NOMO-1 (cell line): ENCODE measurements around the gene PBRM1.

Experiments used
- DNase-seq, 2 experiments: peaks; one replicate each; lab custom pipeline; 2025; ENCODE audit not compliant: unreplicated experiment in 2 of 2; lab: John Stamatoyannopoulos, UW

Gene PBRM1

GRCh38 chr3:52593103-52593502 lies 92.6 kb downstream of the PBRM1 start:
- DNase-seq, result no peak

GRCh38 chr3:52574056-52574965 lies 111.4 kb downstream of the PBRM1 start:
- no peak for DNase-seq

GRCh38 chr3:52572221-52572620 lies 113.5 kb downstream of the PBRM1 start:
- no peak for DNase-seq

GRCh38 chr3:52570076-52570475 lies 115.6 kb downstream of the PBRM1 start:
- DNase-seq, result no peak

- no peak for DNase-seq
Measured at GRCh38 chr3:52568069-52568468, 117.6 kb downstream of the PBRM1 start.

GRCh38 chr3:52563984-52564383 lies 121.7 kb downstream of the PBRM1 start:
- DNase-seq, result no peak

GRCh38 chr3:52561028-52561747 lies 124.5 kb downstream of the PBRM1 start:
- no peak for DNase-seq

GRCh38 chr3:52558436-52558835 lies 127.3 kb downstream of the PBRM1 start:
- DNase-seq, result no peak

GRCh38 chr3:52557011-52557960 lies 128.4 kb downstream of the PBRM1 start:
- DNase-seq, result no peak

- no peak for DNase-seq
Measured at GRCh38 chr3:52555056-52555455, 130.7 kb downstream of the PBRM1 start.

GRCh38 chr3:52554026-52554755 lies 131.5 kb downstream of the PBRM1 start:
- no peak for DNase-seq

- no peak for DNase-seq
Measured at GRCh38 chr3:52552089-52552488, 133.6 kb downstream of the PBRM1 start.

GRCh38 chr3:52551118-52551517 lies 134.6 kb downstream of the PBRM1 start:
- DNase-seq, result no peak

- DNase-seq, result no peak
Measured at GRCh38 chr3:52547143-52547542, 138.6 kb downstream of the PBRM1 start.

- DNase-seq, result no peak
Measured at GRCh38 chr3:52546111-52546901, 139.4 kb downstream of the PBRM1 start.

- DNase-seq, result no peak
Measured at GRCh38 chr3:52544937-52545336, 140.8 kb downstream of the PBRM1 start.

- DNase-seq, result no peak
Measured at GRCh38 chr3:52541050-52541449, 144.7 kb downstream of the PBRM1 start.

- DNase-seq, result peak in 1 of 2 experiments; percentile 25
Measured at GRCh38 chr3:52539010-52539653, 146.6 kb downstream of the PBRM1 start.
